DND-41 (cell line): Measurements from ENCODE around the gene CPNE4.

Experiments
- ATAC-seq: fragments of 200-7000 bp; cut with Tn5 transposase; 3 replicates; pipeline ENCODE4 v1.9.1; 2021; ENCODE audit warnings: low read depth; ENCODE audit not compliant: insufficient read depth
- DNase-seq: peaks from one replicate; pipeline ENCODE4 v3.0.0-alpha.2; 2020
- H2AFZ ChIP-seq: 2 replicates; pipeline ENCODE4 v1.6.0; 2012; ENCODE audit warnings: low read depth, low read length
- H3K27ac ChIP-seq: 2 replicates; pipeline ENCODE4 v1.5.1; 2012; ENCODE audit warnings: low read length, inconsistent platforms
- H3K27me3 ChIP-seq: fragments of 200-600 bp; sonication (generic); 2 replicates; pipeline ENCODE4 v1.6.0; 2012; ENCODE audit warnings: low read length, mild to moderate bottlenecking, inconsistent platforms; ENCODE audit not compliant: insufficient read depth, poor library complexity
- H3K36me3 ChIP-seq: 2 replicates; pipeline ENCODE4 v1.5.1; 2012; ENCODE audit warnings: low read length, inconsistent platforms; ENCODE audit not compliant: insufficient read depth
- H3K4me1 ChIP-seq: 2 replicates; pipeline ENCODE4 v1.5.1; 2012; ENCODE audit warnings: mild to moderate bottlenecking, low read length; ENCODE audit not compliant: insufficient read depth
- H3K4me2 ChIP-seq: 2 replicates; pipeline ENCODE4 v1.6.0; 2012; ENCODE audit warnings: mild to moderate bottlenecking, moderate library complexity, low read length, inconsistent platforms; ENCODE audit not compliant: insufficient read depth
- H3K4me3 ChIP-seq, 2 experiments: fragments of 200-600 bp in 1 of 2; shearing (Covaris generic) in 1 of 2; 2 replicates each; pipeline ENCODE4 v1.5.1; 2012 to 2016; ENCODE audit warnings: inconsistent platforms in 2 of 2, low read length in 2 of 2, mild to moderate bottlenecking in 2 of 2, low read depth in 1 of 2, moderate library complexity in 1 of 2
- H3K79me2 ChIP-seq: 2 replicates; pipeline ENCODE4 v1.6.0; 2012; ENCODE audit warnings: low read length, inconsistent platforms; ENCODE audit not compliant: insufficient read depth
- H3K9ac ChIP-seq: 2 replicates; pipeline ENCODE4 v1.6.0; 2012; ENCODE audit warnings: low read depth, mild to moderate bottlenecking, inconsistent platforms, low read length, moderate library complexity
- H3K9me3 ChIP-seq: 2 replicates; pipeline ENCODE4 v1.5.1; 2012; ENCODE audit warnings: low read length, moderate library complexity, mild to moderate bottlenecking, inconsistent platforms; ENCODE audit not compliant: insufficient read depth, severe bottlenecking
- H4K20me1 ChIP-seq: 2 replicates; pipeline ENCODE4 v1.6.0; 2012; ENCODE audit warnings: low read length; ENCODE audit not compliant: insufficient read depth
- EZH2 ChIP-seq: IDR thresholded peaks from 3 replicates; pipeline ENCODE4 v1.6.1; 2012; ENCODE audit warnings: borderline replicate concordance, low read depth, mild to moderate bottlenecking, moderate library complexity, low read length, inconsistent platforms; ENCODE audit not compliant: severe bottlenecking
- TF ChIP-seq, protein P1 (sequence below): IDR thresholded peaks from 2 replicates; pipeline ENCODE4 v1.5.1; 2012; ENCODE audit warnings: borderline replicate concordance, low read length, moderate library complexity, mild to moderate bottlenecking; ENCODE audit not compliant: poor library complexity, severe bottlenecking; ENCODE audit errors: extremely low read depth

CPNE4 gene

GRCh38 chr3:131699001-131699400 lies 335.8 kb downstream of the CPNE4 start:
- no peaks in the 10 kb centered on the region for H4K20me1 ChIP-seq
- peaks cover 3% of the 10 kb centered on the region for H3K27me3 ChIP-seq
- no peak overlapping the region for H3K9ac ChIP-seq
- DNase-seq (no peak), ATAC-seq (no peak)
- H3K27ac ChIP-seq, result no peak overlapping the region
- no peaks in the 10 kb centered on the region for H3K79me2 ChIP-seq
- TF ChIP-seq EZH2, result no peak
- TF ChIP-seq, protein P1, sequence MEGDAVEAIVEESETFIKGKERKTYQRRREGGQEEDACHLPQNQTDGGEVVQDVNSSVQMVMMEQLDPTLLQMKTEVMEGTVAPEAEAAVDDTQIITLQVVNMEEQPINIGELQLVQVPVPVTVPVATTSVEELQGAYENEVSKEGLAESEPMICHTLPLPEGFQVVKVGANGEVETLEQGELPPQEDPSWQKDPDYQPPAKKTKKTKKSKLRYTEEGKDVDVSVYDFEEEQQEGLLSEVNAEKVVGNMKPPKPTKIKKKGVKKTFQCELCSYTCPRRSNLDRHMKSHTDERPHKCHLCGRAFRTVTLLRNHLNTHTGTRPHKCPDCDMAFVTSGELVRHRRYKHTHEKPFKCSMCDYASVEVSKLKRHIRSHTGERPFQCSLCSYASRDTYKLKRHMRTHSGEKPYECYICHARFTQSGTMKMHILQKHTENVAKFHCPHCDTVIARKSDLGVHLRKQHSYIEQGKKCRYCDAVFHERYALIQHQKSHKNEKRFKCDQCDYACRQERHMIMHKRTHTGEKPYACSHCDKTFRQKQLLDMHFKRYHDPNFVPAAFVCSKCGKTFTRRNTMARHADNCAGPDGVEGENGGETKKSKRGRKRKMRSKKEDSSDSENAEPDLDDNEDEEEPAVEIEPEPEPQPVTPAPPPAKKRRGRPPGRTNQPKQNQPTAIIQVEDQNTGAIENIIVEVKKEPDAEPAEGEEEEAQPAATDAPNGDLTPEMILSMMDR, result no peak
- H3K9me3 ChIP-seq, result no peaks in the 10 kb centered on the region
- no peak overlapping the region for H3K4me3 ChIP-seq
- no peak overlapping the region for H3K4me2 ChIP-seq
- H2AFZ ChIP-seq, result no peak overlapping the region
- H3K4me1 ChIP-seq, result no peaks in the 10 kb centered on the region
- no peaks in the 10 kb centered on the region for H3K36me3 ChIP-seq

- no peak for TF ChIP-seq EZH2
- no peaks in the 10 kb centered on the region for H4K20me1 ChIP-seq
- no peaks in the 10 kb centered on the region for H3K4me1 ChIP-seq
- no peaks in the 10 kb centered on the region for H3K9me3 ChIP-seq
- ATAC-seq, result no peak
- no peaks in the 10 kb centered on the region for H3K36me3 ChIP-seq
- H3K4me2 ChIP-seq, result no peak overlapping the region
- H2AFZ ChIP-seq, result no peak overlapping the region
- peaks cover 3% of the 10 kb centered on the region for H3K27me3 ChIP-seq
- DNase-seq, result no peak
- H3K27ac ChIP-seq, result no peak overlapping the region
- H3K79me2 ChIP-seq, result no peaks in the 10 kb centered on the region
- no peak overlapping the region for H3K4me3 ChIP-seq
- no peak overlapping the region for H3K9ac ChIP-seq
Observed at GRCh38 chr3:131694376-131694775, 340.4 kb downstream of the CPNE4 start.

DNA sequence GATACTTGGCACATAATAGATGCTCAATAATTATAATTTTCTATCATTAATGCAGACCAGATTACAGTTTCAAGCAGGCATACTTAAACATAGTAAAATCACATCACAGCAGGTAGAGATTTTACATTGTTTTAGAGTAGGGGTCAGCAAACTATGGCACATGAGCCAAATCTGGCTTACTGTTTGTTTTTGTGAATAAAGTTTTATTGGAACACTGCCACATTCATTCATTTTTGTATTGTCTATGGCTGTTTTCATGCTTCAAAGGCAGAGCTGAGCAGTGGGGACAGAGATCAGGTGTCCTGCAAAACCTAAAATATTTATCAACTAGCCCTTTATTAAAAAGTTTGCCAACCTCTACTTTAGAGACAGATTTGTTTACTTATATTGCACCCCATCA lies 342.5 kb downstream of the CPNE4 start:
- H3K36me3 ChIP-seq, result no peaks in the 10 kb centered on the region
- H3K4me1 ChIP-seq, result no peaks in the 10 kb centered on the region
- H3K9me3 ChIP-seq, result no peaks in the 10 kb centered on the region
- ATAC-seq (no peak), DNase-seq (no peak)
- no peaks in the 10 kb centered on the region for H4K20me1 ChIP-seq
- no peak overlapping the region for H3K4me2 ChIP-seq
- H3K4me3 ChIP-seq, result no peak overlapping the region
- no peak overlapping the region for H2AFZ ChIP-seq
- TF ChIP-seq, protein P1, result no peak
- no peak for TF ChIP-seq EZH2
- H3K79me2 ChIP-seq, result no peaks in the 10 kb centered on the region
- H3K27me3 ChIP-seq, result peaks cover 3% of the 10 kb centered on the region
- H3K27ac ChIP-seq, result no peak overlapping the region
- H3K9ac ChIP-seq, result no peak overlapping the region

- DNase-seq, result no peak
Observed at GRCh38 chr3:131690800-131691199, 344.0 kb downstream of the CPNE4 start.

More at GRCh38 chr3:131690800-131691199, 344.0 kb downstream of the CPNE4 start:
- no peaks in the 10 kb centered on the region for H3K27me3 ChIP-seq
- no peak overlapping the region for H3K4me2 ChIP-seq
- H4K20me1 ChIP-seq, result no peaks in the 10 kb centered on the region
- no peak overlapping the region for H3K27ac ChIP-seq
- no peaks in the 10 kb centered on the region for H3K9me3 ChIP-seq
- no peak overlapping the region for H2AFZ ChIP-seq
- no peak overlapping the region for H3K9ac ChIP-seq
- H3K36me3 ChIP-seq, result no peaks in the 10 kb centered on the region
- H3K4me3 ChIP-seq, result no peak overlapping the region
- no peaks in the 10 kb centered on the region for H3K79me2 ChIP-seq
- TF ChIP-seq, protein P1, result no peak
- no peak for TF ChIP-seq EZH2
- H3K4me1 ChIP-seq, result no peaks in the 10 kb centered on the region
- no peak for ATAC-seq
